HFFc6 (cell line): ENCODE results near the gene ATXN7L1. TPM values are rescaled to one million over a fixed set of nuclear protein-coding genes. Genes with fewer than 3 reads are reported as not detected.

Experiments used
- DNase-seq: peaks from one replicate; pipeline ENCODE4 v3.0.0-alpha.2; 2018
- H3K27ac Mint-ChIP-seq: 2 replicates; pipeline ENCODE4 v1.8.0; 2020; ENCODE audit warnings: mild to moderate bottlenecking, mixed read lengths
- H3K27me3 Mint-ChIP-seq: 2 replicates; pipeline ENCODE4 v1.8.0; 2021; ENCODE audit warnings: mild to moderate bottlenecking, moderate library complexity, mixed read lengths; ENCODE audit not compliant: insufficient read depth
- H3K36me3 Mint-ChIP-seq: 2 replicates; pipeline ENCODE4 v1.8.0; 2021; ENCODE audit warnings: low read depth, mixed read lengths
- H3K4me1 Mint-ChIP-seq: 2 replicates; pipeline ENCODE4 v1.8.0; 2020; ENCODE audit warnings: low read depth, mixed read lengths
- H3K4me3 Mint-ChIP-seq: 2 replicates; pipeline ENCODE4 v1.8.0; 2020; ENCODE audit warnings: mild to moderate bottlenecking, moderate library complexity, mixed read lengths
- H3K9me3 Mint-ChIP-seq: 2 replicates; pipeline ENCODE4 v1.8.0; 2020; ENCODE audit warnings: mild to moderate bottlenecking, mixed read lengths
- total RNA-seq, 6 experiments: library from RNA; stranded (reverse); fragmentation: NEBNext Ultra II Directional; extraction: Animal tissue kit (Norgen Biotek cat#: 25700); gene quantifications; 2 replicates in 1 of 6; 3 replicates in 5 of 6; pipeline ENCODE4 v1.2.3, GENCODE V29; 2021
- TF ChIP-seq, protein P1 (sequence below): fragments of 200-600 bp; sonication (generic); IDR thresholded peaks from 2 replicates; pipeline ENCODE4 v1.5.0; 2021; ENCODE audit warnings: antibody characterized with exemption, mild to moderate bottlenecking

Gene ATXN7L1
- total RNA-seq, 6 experiments from 2014 or later, result 8.4 to 11.4 (median 9.8) TPM

DNA sequence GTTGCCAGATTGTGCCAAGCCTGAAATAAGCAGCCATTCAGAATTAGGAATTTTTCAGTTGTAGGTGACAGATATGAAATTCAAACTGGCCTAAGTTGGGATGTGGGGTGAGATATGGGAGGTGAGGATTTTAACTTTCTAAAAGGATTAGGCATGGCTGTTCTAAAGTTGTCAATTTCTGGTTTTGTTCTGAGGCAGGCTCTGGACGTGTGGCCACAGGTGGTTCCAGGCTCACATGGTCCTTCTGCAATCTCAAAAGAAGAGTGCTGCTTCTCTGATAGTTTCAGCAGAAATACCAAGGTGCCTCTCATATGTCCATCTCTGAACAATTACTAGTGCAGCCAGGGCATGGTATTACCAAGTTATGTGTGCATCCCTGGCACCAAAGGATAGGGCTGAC, 316.5 kb downstream of the ATXN7L1 start:
- no peaks in the 10 kb centered on the region for H3K4me1 Mint-ChIP-seq
- no peak for DNase-seq
- TF ChIP-seq, protein P1, sequence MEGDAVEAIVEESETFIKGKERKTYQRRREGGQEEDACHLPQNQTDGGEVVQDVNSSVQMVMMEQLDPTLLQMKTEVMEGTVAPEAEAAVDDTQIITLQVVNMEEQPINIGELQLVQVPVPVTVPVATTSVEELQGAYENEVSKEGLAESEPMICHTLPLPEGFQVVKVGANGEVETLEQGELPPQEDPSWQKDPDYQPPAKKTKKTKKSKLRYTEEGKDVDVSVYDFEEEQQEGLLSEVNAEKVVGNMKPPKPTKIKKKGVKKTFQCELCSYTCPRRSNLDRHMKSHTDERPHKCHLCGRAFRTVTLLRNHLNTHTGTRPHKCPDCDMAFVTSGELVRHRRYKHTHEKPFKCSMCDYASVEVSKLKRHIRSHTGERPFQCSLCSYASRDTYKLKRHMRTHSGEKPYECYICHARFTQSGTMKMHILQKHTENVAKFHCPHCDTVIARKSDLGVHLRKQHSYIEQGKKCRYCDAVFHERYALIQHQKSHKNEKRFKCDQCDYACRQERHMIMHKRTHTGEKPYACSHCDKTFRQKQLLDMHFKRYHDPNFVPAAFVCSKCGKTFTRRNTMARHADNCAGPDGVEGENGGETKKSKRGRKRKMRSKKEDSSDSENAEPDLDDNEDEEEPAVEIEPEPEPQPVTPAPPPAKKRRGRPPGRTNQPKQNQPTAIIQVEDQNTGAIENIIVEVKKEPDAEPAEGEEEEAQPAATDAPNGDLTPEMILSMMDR, result no peak
- no peak overlapping the region for H3K27ac Mint-ChIP-seq
- H3K4me3 Mint-ChIP-seq, result no peak overlapping the region
- no peaks in the 10 kb centered on the region for H3K27me3 Mint-ChIP-seq
- peaks cover 18% of the 10 kb centered on the region for H3K36me3 Mint-ChIP-seq
- H3K9me3 Mint-ChIP-seq, result no peaks in the 10 kb centered on the region

Other genes starting within 250 kb of the ATXN7L1 start
- 1 to 10 TPM; 1.9 to 2.7 (median 2.3) TPM for gene CDHR3, start 86.7 kb upstream of the ATXN7L1 start, total RNA-seq
- gene SYPL1, start 235.7 kb upstream of the ATXN7L1 start, total RNA-seq, result 10 to 100 TPM; 66.5 to 84.0 (median 74.6) TPM